SK-N-SH (cell line): ENCODE data around the gene TBRG1. TPM values are rescaled to one million over a fixed set of nuclear protein-coding genes. Genes with fewer than 3 reads are reported as not detected.

ENCODE experiments used
- CTCF ChIA-PET: fragments of 300-600, 350-600 bp; formaldehyde crosslinking; extraction: SDS; loops from one replicate; lab custom pipeline; 2021; lab: Yijun Ruan, JAX
- POLR2A ChIA-PET: fragments of 350-600 bp; sonication (Branson Sonifier 250); formaldehyde crosslinking; extraction: SDS; loops from one replicate; lab custom pipeline; 2020; ENCODE audit warnings: antibody characterized with exemption, inconsistent platforms; lab: Yijun Ruan, JAX
- DNase-seq: peaks from one replicate; pipeline ENCODE4 v3.0.0; 2012
- H2AFZ ChIP-seq: fragments of 200-600 bp; sonication (generic); 2 replicates; pipeline ENCODE4 v1.8.1; 2016; ENCODE audit warnings: antibody characterized with exemption, mild to moderate bottlenecking, low read depth
- H3F3A ChIP-seq: fragments of 200-600 bp; sonication (generic); replicated peaks from 2 replicates; pipeline ENCODE3; 2016; ENCODE audit warnings: antibody characterized with exemption, mild to moderate bottlenecking; ENCODE audit not compliant: insufficient read depth
- H3K27ac ChIP-seq, 2 experiments: fragments of 200-500 bp in 1 of 2; fragments of 200-600 bp in 1 of 2; sonication (Bioruptor generic) in 1 of 2; sonication (generic), shearing (Covaris generic) in 1 of 2; 2 replicates each; pipeline versions ENCODE4 v1.5.1 to v1.6.1; 2014 to 2016; ENCODE audit warnings: low read depth in 2 of 2, inconsistent platforms in 1 of 2, low read length in 1 of 2, mild to moderate bottlenecking in 1 of 2, mixed read lengths in 1 of 2
- H3K27me3 ChIP-seq: fragments of 200-600 bp; sonication (generic), shearing (Covaris generic); 2 replicates; pipeline ENCODE4 v1.6.1; 2016; ENCODE audit warnings: mixed run types; ENCODE audit not compliant: insufficient read depth
- H3K36me3 ChIP-seq, 2 experiments: fragments of 200-500 bp in 1 of 2; fragments of 200-600 bp in 1 of 2; sonication (Bioruptor generic) in 1 of 2; sonication (generic) in 1 of 2; replicated peaks in 1 of 2; 2 replicates each; pipeline versions ENCODE3 to v1.5.1; 2014 to 2016; ENCODE audit warnings: low read length in 1 of 2, mild to moderate bottlenecking in 1 of 2; ENCODE audit not compliant: insufficient read depth in 2 of 2, control insufficient read depth in 1 of 2
- H3K4me1 ChIP-seq, 2 experiments: fragments of 200-500 bp in 1 of 2; fragments of 200-600 bp in 1 of 2; sonication (Bioruptor generic) in 1 of 2; sonication (generic), shearing (Covaris generic) in 1 of 2; 2 replicates each; pipeline versions ENCODE4 v1.5.1 to v1.6.1; 2014 to 2016; ENCODE audit warnings: low read depth in 1 of 2, low read length in 1 of 2, mixed run types in 1 of 2; ENCODE audit not compliant: insufficient read depth in 2 of 2, control insufficient read depth in 1 of 2
- H3K4me2 ChIP-seq: fragments of 200-600 bp; sonication (generic), shearing (Covaris generic); 2 replicates; pipeline ENCODE4 v1.6.1; 2017; ENCODE audit warnings: mixed run types
- H3K4me3 ChIP-seq, 2 experiments: fragments of 200-500 bp in 1 of 2; fragments of 200-600 bp in 1 of 2; sonication (Bioruptor generic) in 1 of 2; sonication (generic), shearing (Covaris generic) in 1 of 2; 2 replicates each; pipeline versions ENCODE4 v1.5.1 to v1.8.1; 2014 to 2016; ENCODE audit warnings: low read depth in 2 of 2, inconsistent platforms in 1 of 2, low read length in 1 of 2, mild to moderate bottlenecking in 1 of 2, mixed read lengths in 1 of 2, moderate library complexity in 1 of 2
- H3K79me2 ChIP-seq: fragments of 200-600 bp; sonication (generic); 2 replicates; pipeline ENCODE4 v1.8.1; 2017; ENCODE audit warnings: mild to moderate bottlenecking; ENCODE audit not compliant: insufficient read depth
- H3K9ac ChIP-seq: fragments of 200-600 bp; sonication (generic); 2 replicates; pipeline ENCODE4 v1.6.1; 2017; ENCODE audit warnings: mixed run types
- H3K9me2 ChIP-seq: fragments of 200-600 bp; sonication (generic); 2 replicates; pipeline ENCODE4 v1.6.1; 2017; ENCODE audit warnings: mixed run types
- H3K9me3 ChIP-seq: fragments of 200-600 bp; sonication (generic); 2 replicates; pipeline ENCODE4 v1.6.1; 2017; ENCODE audit warnings: mixed run types, mild to moderate bottlenecking, moderate library complexity
- H4K20me1 ChIP-seq: fragments of 200-600 bp; sonication (generic); 2 replicates; pipeline ENCODE4 v1.6.1; 2017; ENCODE audit warnings: mild to moderate bottlenecking, mixed run types; ENCODE audit not compliant: insufficient read depth
- CHD2 ChIP-seq: fragments of 150-350 bp; IDR thresholded peaks from 2 replicates; pipeline ENCODE4 v1.6.1; 2018; ENCODE audit warnings: low read length; ENCODE audit not compliant: partially characterized antibody
- EP300 ChIP-seq, 2 experiments: IDR thresholded peaks; 2 replicates each; pipeline versions ENCODE4 v1.4.0 to v1.6.1; 2012; ENCODE audit warnings: borderline replicate concordance in 1 of 2, low read depth in 1 of 2, low read length in 1 of 2
- EZH2phosphoT487 ChIP-seq: fragments of 200-600 bp; sonication (generic); IDR thresholded peaks from 2 replicates; pipeline ENCODE4 v1.6.1; 2017; ENCODE audit warnings: low read depth, mixed run types, mild to moderate bottlenecking, antibody characterized with exemption, moderate library complexity, borderline replicate concordance
- FOXJ3 ChIP-seq: sonication (generic); formaldehyde crosslinking; IDR thresholded peaks from 2 replicates; pipeline ENCODE4 v1.5.1; 2020; ENCODE audit warnings: mild to moderate bottlenecking, missing genetic modification reagents
- MEF2A ChIP-seq: IDR thresholded peaks from 2 replicates; pipeline ENCODE4 v1.4.0; 2012; ENCODE audit warnings: low read depth, borderline replicate concordance
- NFIC ChIP-seq: IDR thresholded peaks from 2 replicates; pipeline ENCODE4 v1.4.0; 2012; ENCODE audit warnings: borderline replicate concordance
- RXRA ChIP-seq: IDR thresholded peaks from 2 replicates; pipeline ENCODE4 v1.4.0; 2012; ENCODE audit warnings: low read depth, mild to moderate bottlenecking, borderline replicate concordance
- TAF1 ChIP-seq: IDR thresholded peaks from 2 replicates; pipeline ENCODE4 v1.6.1; 2012; ENCODE audit warnings: low read depth, mild to moderate bottlenecking, low read length, moderate library complexity, borderline replicate concordance
- TEAD4 ChIP-seq: IDR thresholded peaks from 2 replicates; pipeline ENCODE4 v1.4.0; 2012; ENCODE audit warnings: mild to moderate bottlenecking, borderline replicate concordance; ENCODE audit not compliant: insufficient read depth
- WGBS: methylation state at CpG from one replicate; pipeline ENCODE4 v1.1.6; 2017; ENCODE audit warnings: low lambda C conversion rate; 5-methylcytosine and 5-hydroxymethylcytosine counted together
- polyA plus RNA-seq, 3 experiments: library from polyadenylated mRNA; depleted of rRNA; stranded (reverse); fragments of >200 nt; gene quantifications; 2 replicates each; pipeline ENCODE4 v1.2.3, GENCODE V29; 2012
- TF ChIP-seq, protein P1 (sequence below): IDR thresholded peaks from 2 replicates; pipeline ENCODE4; 2012
- TF ChIP-seq, protein P2 (sequence below): IDR thresholded peaks from 2 replicates; pipeline ENCODE4 v1.4.0; 2012; ENCODE audit warnings: low read depth, borderline replicate concordance

TBRG1 gene
- polyA plus RNA-seq, 1 of the 3 experiments (the other 2 are of a cell fraction) = 22.0 TPM

DNA sequence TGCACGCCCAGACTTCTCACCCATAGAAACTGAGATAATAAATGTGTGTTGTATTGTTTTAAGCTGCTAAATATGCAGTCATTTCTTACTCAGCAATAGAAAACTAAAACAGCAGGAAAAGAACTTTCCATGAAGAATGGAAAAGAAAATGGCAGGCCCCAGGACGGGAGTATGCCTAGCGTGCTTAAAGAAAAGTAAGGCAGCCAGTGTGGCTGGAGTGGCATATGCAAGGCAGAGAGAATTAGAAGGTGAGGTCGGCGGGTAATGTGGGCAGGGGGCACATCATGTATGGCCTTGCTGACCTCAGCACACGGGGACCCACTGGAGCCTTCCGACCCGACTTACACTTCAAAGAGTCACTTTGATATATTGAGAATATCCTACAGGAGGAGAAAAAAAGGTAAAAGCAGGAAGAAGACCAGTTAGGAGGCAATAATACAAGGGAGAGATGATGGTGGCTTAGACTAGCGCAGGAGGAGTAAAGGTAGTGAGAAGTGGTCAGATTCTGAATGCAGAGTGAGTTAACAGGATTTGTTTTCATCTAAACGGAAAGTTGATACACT, 20.5 kb downstream of the TBRG1 start:
- no peak for TF ChIP-seq EP300 (IDR thresholded peaks at IDR 0.05; ENCODE audit: borderline replicate concordance in 1 of 2, low read depth in 1 of 2, low read length in 1 of 2)
- no peak for TF ChIP-seq CHD2
- TF ChIP-seq, protein P1, sequence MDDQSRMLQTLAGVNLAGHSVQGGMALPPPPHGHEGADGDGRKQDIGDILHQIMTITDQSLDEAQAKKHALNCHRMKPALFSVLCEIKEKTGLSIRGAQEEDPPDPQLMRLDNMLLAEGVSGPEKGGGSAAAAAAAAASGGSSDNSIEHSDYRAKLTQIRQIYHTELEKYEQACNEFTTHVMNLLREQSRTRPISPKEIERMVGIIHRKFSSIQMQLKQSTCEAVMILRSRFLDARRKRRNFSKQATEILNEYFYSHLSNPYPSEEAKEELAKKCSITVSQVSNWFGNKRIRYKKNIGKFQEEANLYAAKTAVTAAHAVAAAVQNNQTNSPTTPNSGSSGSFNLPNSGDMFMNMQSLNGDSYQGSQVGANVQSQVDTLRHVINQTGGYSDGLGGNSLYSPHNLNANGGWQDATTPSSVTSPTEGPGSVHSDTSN = no peak
- TF ChIP-seq, protein P2, sequence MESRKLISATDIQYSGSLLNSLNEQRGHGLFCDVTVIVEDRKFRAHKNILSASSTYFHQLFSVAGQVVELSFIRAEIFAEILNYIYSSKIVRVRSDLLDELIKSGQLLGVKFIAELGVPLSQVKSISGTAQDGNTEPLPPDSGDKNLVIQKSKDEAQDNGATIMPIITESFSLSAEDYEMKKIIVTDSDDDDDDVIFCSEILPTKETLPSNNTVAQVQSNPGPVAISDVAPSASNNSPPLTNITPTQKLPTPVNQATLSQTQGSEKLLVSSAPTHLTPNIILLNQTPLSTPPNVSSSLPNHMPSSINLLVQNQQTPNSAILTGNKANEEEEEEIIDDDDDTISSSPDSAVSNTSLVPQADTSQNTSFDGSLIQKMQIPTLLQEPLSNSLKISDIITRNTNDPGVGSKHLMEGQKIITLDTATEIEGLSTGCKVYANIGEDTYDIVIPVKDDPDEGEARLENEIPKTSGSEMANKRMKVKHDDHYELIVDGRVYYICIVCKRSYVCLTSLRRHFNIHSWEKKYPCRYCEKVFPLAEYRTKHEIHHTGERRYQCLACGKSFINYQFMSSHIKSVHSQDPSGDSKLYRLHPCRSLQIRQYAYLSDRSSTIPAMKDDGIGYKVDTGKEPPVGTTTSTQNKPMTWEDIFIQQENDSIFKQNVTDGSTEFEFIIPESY = no peak
- no peak for TF ChIP-seq MEF2A
- TF ChIP-seq RXRA = no peak
- TF ChIP-seq TEAD4 = no peak
- TF ChIP-seq EZH2phosphoT487 = no peak
- TF ChIP-seq TAF1 = no peak
- TF ChIP-seq NFIC = no peak
- TF ChIP-seq FOXJ3 (CRISPR knock-in tag) = no peak
- ChIA-PET POLR2A (interaction anchor here (0.8 kb wide), 1 partner anchor 14 kb away, joined by 4 read pairs; no protein-coding TSS in a partner anchor), CTCF (interaction anchor here (0.9 to 6.7 kb wide), 16 partner anchors 11 to 223 kb away, joined by 3 to 44 read pairs (median 6); partner anchors contain the start of genes ESAM, NRGN and ROBO3)
- H3K9me2 ChIP-seq = no peaks in the 10 kb centered on the region
- no peaks in the 10 kb centered on the region for H3K9me3 ChIP-seq
- H3K27me3 ChIP-seq = no peaks in the 10 kb centered on the region
- peak overlapping the region; percentile 31; the same call in 1 of the 2 replicates for H3K4me2 ChIP-seq
- no peaks in the 10 kb centered on the region for H4K20me1 ChIP-seq
- peak overlapping the region; percentile 83; the same call in 1 of the 2 replicates for H2AFZ ChIP-seq
- H3K79me2 ChIP-seq = no peaks in the 10 kb centered on the region
- WGBS = 91% methylated on average over 10 of the region's 10 CpGs
- peak overlapping the region in 1 of 2 experiments; percentile 86; a peak in 2 of 4 replicates for H3K27ac ChIP-seq
- peaks cover 4 to 15% of the 10 kb centered on the region in 2 experiments for H3K36me3 ChIP-seq
- H3K4me3 ChIP-seq = no peak overlapping the region
- no peak for DNase-seq
- H3K4me1 ChIP-seq = peaks cover 3 to 7% of the 10 kb centered on the region in 2 experiments; a peak in 1 of 4 replicates
- H3F3A ChIP-seq = peaks cover 24% of the 10 kb centered on the region
- H3K9ac ChIP-seq = peak overlapping the region; percentile 64
